Measurements from ENCODE around the gene PPIL1. TPM values are rescaled to one million over a fixed set of nuclear protein-coding genes. Genes with fewer than 3 reads are reported as not detected.
A peak's percentile ranks its signal among the peaks of the same experiment; 100 is the strongest.

The PPIL1 gene
- total and polyA plus RNA-seq, 2 of the 13 experiments (the other 11 are each of a cell fraction or from before 2014, with no cell fraction given) = 74.2 to 144 TPM

DNA sequence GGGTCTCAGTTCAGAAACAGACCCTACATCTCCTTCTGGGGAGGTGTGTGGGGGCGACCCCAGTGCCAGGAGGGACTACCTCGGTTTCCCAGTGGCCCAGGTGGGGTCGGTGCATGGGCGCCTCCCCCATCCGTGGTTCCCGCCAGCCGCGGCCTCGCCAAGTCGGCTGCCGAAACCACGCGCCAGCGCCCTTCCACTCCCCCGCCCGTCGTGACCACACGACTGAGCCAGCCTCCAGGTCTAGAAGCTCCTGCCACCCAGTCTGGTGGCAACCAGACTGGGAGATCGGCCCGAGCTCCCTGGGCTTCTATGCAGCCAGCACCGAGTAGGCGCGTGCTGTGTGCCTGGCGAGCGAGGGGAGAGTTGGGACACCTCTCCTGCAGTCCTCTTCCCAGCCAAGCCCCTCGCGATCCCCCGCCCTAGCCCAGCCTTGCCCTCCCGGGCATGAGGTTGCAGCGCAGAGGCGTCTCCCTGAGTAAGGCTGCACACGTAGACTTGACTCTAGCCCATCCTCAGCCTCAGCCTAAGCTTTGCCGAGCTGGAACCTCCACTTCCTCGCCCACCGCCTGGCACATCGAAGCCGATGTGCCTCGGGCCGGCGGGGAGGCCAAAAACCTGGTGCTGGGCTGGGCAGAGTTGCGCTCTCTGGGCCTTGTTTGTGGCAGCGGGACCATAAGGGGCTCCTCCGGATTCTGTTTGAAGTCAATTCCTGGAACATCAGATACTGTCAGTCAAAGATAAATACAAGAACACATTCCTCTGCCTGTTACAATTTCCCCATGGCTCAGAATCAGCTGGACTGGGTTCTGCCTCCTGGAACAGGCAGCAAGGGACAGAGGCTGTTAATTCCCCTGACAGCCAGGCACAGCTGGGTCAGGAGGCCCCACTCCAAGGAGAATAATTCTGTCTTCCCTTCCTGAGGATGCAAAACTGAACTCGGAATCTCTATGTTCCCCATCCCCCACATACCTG lies 33.9 kb downstream of the PPIL1 start (continued):
- TF ChIP-seq, protein P1, sequence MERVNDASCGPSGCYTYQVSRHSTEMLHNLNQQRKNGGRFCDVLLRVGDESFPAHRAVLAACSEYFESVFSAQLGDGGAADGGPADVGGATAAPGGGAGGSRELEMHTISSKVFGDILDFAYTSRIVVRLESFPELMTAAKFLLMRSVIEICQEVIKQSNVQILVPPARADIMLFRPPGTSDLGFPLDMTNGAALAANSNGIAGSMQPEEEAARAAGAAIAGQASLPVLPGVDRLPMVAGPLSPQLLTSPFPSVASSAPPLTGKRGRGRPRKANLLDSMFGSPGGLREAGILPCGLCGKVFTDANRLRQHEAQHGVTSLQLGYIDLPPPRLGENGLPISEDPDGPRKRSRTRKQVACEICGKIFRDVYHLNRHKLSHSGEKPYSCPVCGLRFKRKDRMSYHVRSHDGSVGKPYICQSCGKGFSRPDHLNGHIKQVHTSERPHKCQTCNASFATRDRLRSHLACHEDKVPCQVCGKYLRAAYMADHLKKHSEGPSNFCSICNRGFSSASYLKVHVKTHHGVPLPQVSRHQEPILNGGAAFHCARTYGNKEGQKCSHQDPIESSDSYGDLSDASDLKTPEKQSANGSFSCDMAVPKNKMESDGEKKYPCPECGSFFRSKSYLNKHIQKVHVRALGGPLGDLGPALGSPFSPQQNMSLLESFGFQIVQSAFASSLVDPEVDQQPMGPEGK (CRISPR knock-in tag; IDR thresholded peaks at IDR 0.05) = no peak
- TF ChIP-seq NR2F1 (CRISPR knock-in tag; IDR thresholded peaks at IDR 0.05) = no peak
- TF ChIP-seq ZNF446 (CRISPR knock-in tag; IDR thresholded peaks at IDR 0.05) = no peak
- TF ChIP-seq, protein P2, sequence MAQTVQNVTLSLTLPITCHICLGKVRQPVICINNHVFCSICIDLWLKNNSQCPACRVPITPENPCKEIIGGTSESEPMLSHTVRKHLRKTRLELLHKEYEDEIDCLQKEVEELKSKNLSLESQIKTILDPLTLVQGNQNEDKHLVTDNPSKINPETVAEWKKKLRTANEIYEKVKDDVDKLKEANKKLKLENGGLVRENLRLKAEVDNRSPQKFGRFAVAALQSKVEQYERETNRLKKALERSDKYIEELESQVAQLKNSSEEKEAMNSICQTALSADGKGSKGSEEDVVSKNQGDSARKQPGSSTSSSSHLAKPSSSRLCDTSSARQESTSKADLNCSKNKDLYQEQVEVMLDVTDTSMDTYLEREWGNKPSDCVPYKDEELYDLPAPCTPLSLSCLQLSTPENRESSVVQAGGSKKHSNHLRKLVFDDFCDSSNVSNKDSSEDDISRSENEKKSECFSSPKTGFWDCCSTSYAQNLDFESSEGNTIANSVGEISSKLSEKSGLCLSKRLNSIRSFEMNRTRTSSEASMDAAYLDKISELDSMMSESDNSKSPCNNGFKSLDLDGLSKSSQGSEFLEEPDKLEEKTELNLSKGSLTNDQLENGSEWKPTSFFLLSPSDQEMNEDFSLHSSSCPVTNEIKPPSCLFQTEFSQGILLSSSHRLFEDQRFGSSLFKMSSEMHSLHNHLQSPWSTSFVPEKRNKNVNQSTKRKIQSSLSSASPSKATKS (CRISPR knock-in tag; IDR thresholded peaks at IDR 0.05) = no peak
- TF ChIP-seq ZNF652 (CRISPR knock-in tag; IDR thresholded peaks at IDR 0.05; ENCODE audit: borderline replicate concordance, low read depth) = no peak
- TF ChIP-seq MAF1 (CRISPR knock-in tag; IDR thresholded peaks at IDR 0.05; ENCODE audit: borderline replicate concordance) = no peak
- no peak for TF ChIP-seq SOX5 (CRISPR knock-in tag; IDR thresholded peaks at IDR 0.05; ENCODE audit: borderline replicate concordance)
- TF ChIP-seq ZNF549 (CRISPR knock-in tag; IDR thresholded peaks at IDR 0.05) = no peak
- TF ChIP-seq KDM1A (CRISPR knock-in tag; IDR thresholded peaks at IDR 0.05) = no peak
- TF ChIP-seq, protein P3, sequence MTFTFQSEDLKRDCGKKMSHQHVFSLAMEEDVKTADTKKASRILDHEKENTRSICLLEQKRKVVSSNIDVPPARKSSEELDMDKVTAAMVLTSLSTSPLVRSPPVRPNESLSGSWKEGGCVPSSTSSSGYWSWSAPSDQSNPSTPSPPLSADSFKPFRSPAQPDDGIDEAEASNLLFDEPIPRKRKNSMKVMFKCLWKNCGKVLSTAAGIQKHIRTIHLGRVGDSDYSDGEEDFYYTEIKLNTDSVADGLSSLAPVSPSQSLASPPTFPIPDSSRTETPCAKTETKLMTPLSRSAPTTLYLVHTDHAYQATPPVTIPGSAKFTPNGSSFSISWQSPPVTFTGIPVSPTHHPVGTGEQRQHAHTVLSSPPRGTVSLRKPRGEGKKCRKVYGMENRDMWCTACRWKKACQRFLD (CRISPR knock-in tag; IDR thresholded peaks at IDR 0.05; ENCODE audit: borderline replicate concordance) = no peak
- TF ChIP-seq, protein P4, sequence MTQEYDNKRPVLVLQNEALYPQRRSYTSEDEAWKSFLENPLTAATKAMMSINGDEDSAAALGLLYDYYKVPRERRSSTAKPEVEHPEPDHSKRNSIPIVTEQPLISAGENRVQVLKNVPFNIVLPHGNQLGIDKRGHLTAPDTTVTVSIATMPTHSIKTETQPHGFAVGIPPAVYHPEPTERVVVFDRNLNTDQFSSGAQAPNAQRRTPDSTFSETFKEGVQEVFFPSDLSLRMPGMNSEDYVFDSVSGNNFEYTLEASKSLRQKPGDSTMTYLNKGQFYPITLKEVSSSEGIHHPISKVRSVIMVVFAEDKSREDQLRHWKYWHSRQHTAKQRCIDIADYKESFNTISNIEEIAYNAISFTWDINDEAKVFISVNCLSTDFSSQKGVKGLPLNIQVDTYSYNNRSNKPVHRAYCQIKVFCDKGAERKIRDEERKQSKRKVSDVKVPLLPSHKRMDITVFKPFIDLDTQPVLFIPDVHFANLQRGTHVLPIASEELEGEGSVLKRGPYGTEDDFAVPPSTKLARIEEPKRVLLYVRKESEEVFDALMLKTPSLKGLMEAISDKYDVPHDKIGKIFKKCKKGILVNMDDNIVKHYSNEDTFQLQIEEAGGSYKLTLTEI (CRISPR knock-in tag; conservative IDR thresholded peaks at IDR 0.05) = no peak
- TF ChIP-seq MEF2D (CRISPR knock-in tag; IDR thresholded peaks at IDR 0.05) = peak; percentile 65
- TF ChIP-seq, protein P5, sequence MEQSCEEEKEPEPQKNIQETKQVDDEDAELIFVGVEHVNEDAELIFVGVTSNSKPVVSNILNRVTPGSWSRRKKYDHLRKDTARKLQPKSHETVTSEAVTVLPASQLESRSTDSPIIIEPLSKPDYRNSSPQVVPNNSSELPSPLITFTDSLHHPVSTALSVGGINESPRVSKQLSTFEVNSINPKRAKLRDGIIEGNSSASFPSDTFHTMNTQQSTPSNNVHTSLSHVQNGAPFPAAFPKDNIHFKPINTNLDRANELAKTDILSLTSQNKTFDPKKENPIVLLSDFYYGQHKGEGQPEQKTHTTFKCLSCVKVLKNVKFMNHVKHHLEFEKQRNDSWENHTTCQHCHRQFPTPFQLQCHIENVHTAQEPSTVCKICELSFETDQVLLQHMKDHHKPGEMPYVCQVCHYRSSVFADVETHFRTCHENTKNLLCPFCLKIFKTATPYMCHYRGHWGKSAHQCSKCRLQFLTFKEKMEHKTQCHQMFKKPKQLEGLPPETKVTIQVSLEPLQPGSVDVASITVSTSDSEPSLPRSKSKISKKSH (CRISPR knock-in tag; IDR thresholded peaks at IDR 0.05; ENCODE audit: borderline replicate concordance) = no peak; the same call in 1 of the 2 replicates
- no peak for TF ChIP-seq ZNF367 (CRISPR knock-in tag; IDR thresholded peaks at IDR 0.05; ENCODE audit: borderline replicate concordance)
- TF ChIP-seq EED (CRISPR knock-in tag; IDR thresholded peaks at IDR 0.05) = peak; percentile 86; the same call in 1 of the 2 replicates
- no peak for TF ChIP-seq NFYC (CRISPR knock-in tag; IDR thresholded peaks at IDR 0.05)
- TF ChIP-seq DPF2 (CRISPR knock-in tag; IDR thresholded peaks at IDR 0.05; ENCODE audit: borderline replicate concordance, low read depth) = no peak; the same call in 1 of the 2 replicates
- TF ChIP-seq FOSL1 (CRISPR knock-in tag; IDR thresholded peaks at IDR 0.05; ENCODE audit: borderline replicate concordance) = no peak
- TF ChIP-seq, protein P6, sequence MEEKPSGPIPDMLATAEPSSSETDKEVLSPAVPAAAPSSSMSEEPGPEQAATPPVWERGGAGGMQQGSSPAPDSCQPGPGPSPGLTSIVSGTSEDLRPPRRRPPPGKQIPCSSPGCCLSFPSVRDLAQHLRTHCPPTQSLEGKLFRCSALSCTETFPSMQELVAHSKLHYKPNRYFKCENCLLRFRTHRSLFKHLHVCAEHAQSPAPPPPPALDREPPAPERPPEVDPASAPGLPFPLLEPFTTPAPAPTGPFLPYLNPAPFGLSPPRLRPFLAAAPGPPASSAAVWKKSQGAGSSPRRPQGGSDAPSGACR (CRISPR knock-in tag; IDR thresholded peaks at IDR 0.05) = no peak

Data from HepG2 (cell line).